Esophagus squamous epithelium (tissue), 4 donors: ENCODE data around the gene TNFRSF12A.

Experiments used
- CTCF ChIP-seq, 6 experiments: fragments of 450-650 bp in 4 of 6; fragments of 200-600 bp in 2 of 6; sonication (generic) in 2 of 6; IDR thresholded peaks; one replicate each; pipeline ENCODE4 v1.5.1; 2016 to 2019; ENCODE audit warnings: antibody characterized with exemption in 6 of 6, mild to moderate bottlenecking in 4 of 6, moderate library complexity in 4 of 6
- POLR2A ChIP-seq, 4 donors: fragments of 450-650 bp; IDR thresholded peaks; one replicate each; pipeline ENCODE4 v1.6.1; 2017; ENCODE audit warnings: antibody characterized with exemption in 4 of 4, mild to moderate bottlenecking in 4 of 4, moderate library complexity in 3 of 4

- TF ChIP-seq CTCF (IDR thresholded peaks at IDR 0.05) (no peak), POLR2A (IDR thresholded peaks at IDR 0.05) (no peak)
These were observed 35.0 kb downstream of the TNFRSF12A start for GRCh38 chr16:3054965-3055733.
